Endothelial cell of umbilical vein (primary cell): ENCODE results near the gene PRLR. TPM values are rescaled to one million over a fixed set of nuclear protein-coding genes. Genes with fewer than 3 reads are reported as not detected.

ENCODE experiments used
- BruUV-seq: library from RNA; stranded (reverse); fragments of 400-500 nt; replicated peaks from 2 replicates; lab custom pipeline; 2021; lab: Mats Ljungman, UMichigan
- CTCF ChIA-PET: fragments of 300-600, 350-600 bp; sonication (Branson Sonifier 250); formaldehyde crosslinking; loops from one replicate; lab custom pipeline; 2021; ENCODE audit warnings: antibody characterized with exemption, inconsistent platforms; lab: Charles Lee
- POLR2A ChIA-PET: fragments of 300-600, 350-600 bp; sonication (Branson Sonifier 250); formaldehyde crosslinking; loops from one replicate; lab custom pipeline; 2021; ENCODE audit warnings: antibody characterized with exemption, inconsistent platforms; lab: Charles Lee
- DNase-seq: peaks from one replicate; pipeline ENCODE4 v3.0.0-alpha.2; 2011; ENCODE audit warnings: low read depth, low spot score
- FAIRE-seq: peaks from 2 replicates; lab custom pipeline; 2011; peaks lifted over from hg19 to GRCh38; lab: Jason Lieb, UNC
- H2AFZ ChIP-seq: 2 replicates; pipeline ENCODE4 v1.6.0; 2012; ENCODE audit warnings: low read depth, low read length, control low read depth, inconsistent platforms
- H3K27ac ChIP-seq: 2 replicates; pipeline ENCODE4 v1.5.1; 2011; ENCODE audit warnings: low read depth, mild to moderate bottlenecking, control low read depth, low read length, moderate library complexity; ENCODE audit not compliant: insufficient read depth
- H3K27me3 ChIP-seq, 2 experiments: 2 replicates each; pipeline versions ENCODE4 v1.6.0 to v1.6.1; 2011; ENCODE audit warnings: low read length in 2 of 2, mixed read lengths in 1 of 2; ENCODE audit not compliant: control insufficient read depth in 2 of 2, insufficient read depth in 2 of 2
- H3K36me3 ChIP-seq, 2 experiments: 2 replicates in 1 of 2; 3 replicates in 1 of 2; pipeline ENCODE4 v1.5.1; 2011; ENCODE audit warnings: low read length in 2 of 2, mild to moderate bottlenecking in 1 of 2, moderate library complexity in 1 of 2; ENCODE audit not compliant: control insufficient read depth in 2 of 2, insufficient read depth in 2 of 2; ENCODE audit errors: extremely low read depth in 1 of 2
- H3K4me1 ChIP-seq: 3 replicates; pipeline ENCODE4 v1.5.1; 2011; ENCODE audit warnings: mild to moderate bottlenecking, low read length; ENCODE audit not compliant: control insufficient read depth, insufficient read depth; ENCODE audit errors: extremely low read depth
- H3K4me2 ChIP-seq: 2 replicates; pipeline ENCODE4 v1.6.1; 2011; ENCODE audit warnings: low read length, control low read depth, mixed read lengths; ENCODE audit not compliant: insufficient read depth
- H3K4me3 ChIP-seq, 3 experiments: fragments of 200-600 bp in 1 of 3; sonication (generic), shearing (Covaris generic) in 1 of 3; replicated peaks in 1 of 3; 2 replicates each; pipeline ENCODE4 v1.5.1; 2011 to 2016; ENCODE audit warnings: control low read depth in 3 of 3, low read length in 3 of 3, mild to moderate bottlenecking in 2 of 3, inconsistent platforms in 1 of 3, low read depth in 1 of 3, moderate library complexity in 1 of 3; ENCODE audit not compliant: insufficient read depth in 1 of 3
- H3K79me2 ChIP-seq: 2 replicates; pipeline ENCODE4 v1.6.0; 2012; ENCODE audit warnings: low read length, inconsistent platforms; ENCODE audit not compliant: control insufficient read depth, insufficient read depth
- H3K9ac ChIP-seq: replicated peaks from 2 replicates; pipeline ENCODE3; 2011; ENCODE audit warnings: low read length, control low read depth; ENCODE audit not compliant: insufficient read depth; ENCODE audit errors: extremely low read depth
- H3K9me1 ChIP-seq: replicated peaks from 3 replicates; pipeline ENCODE4 v1.6.0; 2011; ENCODE audit warnings: mild to moderate bottlenecking, low read length; ENCODE audit not compliant: control insufficient read depth, insufficient read depth; ENCODE audit errors: extremely low read depth
- H3K9me3 ChIP-seq: replicated peaks from 2 replicates; pipeline ENCODE4 v1.5.1; 2012; ENCODE audit warnings: low read length, inconsistent platforms; ENCODE audit not compliant: control insufficient read depth, insufficient read depth
- H4K20me1 ChIP-seq: replicated peaks from 2 replicates; pipeline ENCODE3; 2011; ENCODE audit warnings: mild to moderate bottlenecking, low read length; ENCODE audit not compliant: control insufficient read depth, insufficient read depth; ENCODE audit errors: extremely low read depth
- EZH2 ChIP-seq: IDR thresholded peaks from 2 replicates; pipeline ENCODE4 v1.6.1; 2012; ENCODE audit warnings: borderline replicate concordance, low read depth, mild to moderate bottlenecking, moderate library complexity, low read length, inconsistent platforms; ENCODE audit not compliant: severe bottlenecking
- FOS ChIP-seq: IDR thresholded peaks from 2 replicates; pipeline ENCODE4 v1.6.1; 2011; ENCODE audit warnings: mild to moderate bottlenecking, low read length, moderate library complexity, borderline replicate concordance; ENCODE audit not compliant: insufficient read depth
- GATA2 ChIP-seq: IDR thresholded peaks from 2 replicates; pipeline ENCODE4 v1.7.0; 2011; ENCODE audit warnings: low read depth, mild to moderate bottlenecking, moderate library complexity, mixed read lengths, low read length; ENCODE audit not compliant: insufficient read length, insufficient read depth
- JUN ChIP-seq: IDR thresholded peaks from 2 replicates; pipeline ENCODE4 v1.6.1; 2011; ENCODE audit warnings: borderline replicate concordance, low read depth; ENCODE audit not compliant: insufficient read length, insufficient read depth
- MYC ChIP-seq: IDR thresholded peaks from one replicate; pipeline ENCODE4 v1.6.1; 2011; ENCODE audit warnings: mild to moderate bottlenecking, low read depth, low read length
- POLR2A ChIP-seq: IDR thresholded peaks from 2 replicates; pipeline ENCODE4 v1.6.1; 2012; ENCODE audit warnings: low read depth, mild to moderate bottlenecking, control low read depth, low read length
- POLR2AphosphoS5 ChIP-seq: IDR thresholded peaks from 2 replicates; pipeline ENCODE4 v1.6.1; 2012; ENCODE audit warnings: low read depth, mild to moderate bottlenecking, control low read depth, low read length, moderate library complexity; ENCODE audit not compliant: insufficient read depth
- dilution Hi-C: fragments of 300-500 bp; cut with MboI; formaldehyde crosslinking; loops from one replicate; pipeline ENCODE4 v1.15.0; 2019; ENCODE audit warnings: low sequenced_read_pairs; ENCODE audit not compliant: extremely low pct_ligation_motif_present
- intact Hi-C: fragments of 100-400 bp; cut with micrococcal nuclease; formaldehyde crosslinking; loops from one replicate; pipeline ENCODE4 v1.10.0; 2022
- polyA plus RNA-seq, 4 experiments: library from polyadenylated mRNA; depleted of rRNA in 3 of 4; stranded (reverse) in 3 of 4; unstranded in 1 of 4; fragments of >200 nt; gene quantifications; 2 replicates each; pipeline versions ENCODE4 v1.2.1 to v1.2.3, GENCODE V29; 2011 to 2012; ENCODE audit warnings: missing spikeins in 1 of 4
- total RNA-seq: library from RNA; stranded (reverse); gene quantifications from 2 replicates; pipeline ENCODE4 v1.2.3, GENCODE V29; 2021
- TF ChIP-seq, protein P1 (sequence below): IDR thresholded peaks from 2 replicates; pipeline ENCODE4 v1.6.1; 2011; ENCODE audit not compliant: insufficient read depth, insufficient read length
- TF ChIP-seq, protein P2 (sequence below), 2 donors: IDR thresholded peaks; 1 replicate in 1 of 2; 2 replicates in 1 of 2; pipeline ENCODE4 v1.5.1; 2011; ENCODE audit warnings: low read length in 2 of 2, mild to moderate bottlenecking in 2 of 2, moderate library complexity in 2 of 2, control low read depth in 1 of 2, inconsistent platforms in 1 of 2, low read depth in 1 of 2; ENCODE audit not compliant: insufficient read depth in 1 of 2; ENCODE audit errors: extremely low read depth in 1 of 2

Gene PRLR
- total and polyA plus RNA-seq, 2 donors (not counting 3 experiments of a cell fraction or from before 2014, with no cell fraction given), result not detected

- FAIRE-seq, result no peak
- POLR2A ChIA-PET, result no interaction called here
Observed at GRCh38 chr5:35067985-35068384, 162.3 kb downstream of the PRLR start.

More at GRCh38 chr5:35067985-35068384, 162.3 kb downstream of the PRLR start:
- no peaks in the 10 kb centered on the region for H3K27me3 ChIP-seq
- no peak overlapping the region for H3K4me2 ChIP-seq
- no peak for DNase-seq
- no peaks in the 10 kb centered on the region for H3K36me3 ChIP-seq
- H3K9me1 ChIP-seq, result no peaks in the 10 kb centered on the region
- H3K9me3 ChIP-seq, result no peaks in the 10 kb centered on the region
- H4K20me1 ChIP-seq, result no peaks in the 10 kb centered on the region
- TF ChIP-seq FOS (no peak), POLR2AphosphoS5 (no peak), EZH2 (no peak), JUN (no peak), GATA2 (no peak), POLR2A (no peak), MYC (no peak)
- TF ChIP-seq, protein P1, sequence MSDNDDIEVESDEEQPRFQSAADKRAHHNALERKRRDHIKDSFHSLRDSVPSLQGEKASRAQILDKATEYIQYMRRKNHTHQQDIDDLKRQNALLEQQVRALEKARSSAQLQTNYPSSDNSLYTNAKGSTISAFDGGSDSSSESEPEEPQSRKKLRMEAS, result no peak
- TF ChIP-seq, protein P2, sequence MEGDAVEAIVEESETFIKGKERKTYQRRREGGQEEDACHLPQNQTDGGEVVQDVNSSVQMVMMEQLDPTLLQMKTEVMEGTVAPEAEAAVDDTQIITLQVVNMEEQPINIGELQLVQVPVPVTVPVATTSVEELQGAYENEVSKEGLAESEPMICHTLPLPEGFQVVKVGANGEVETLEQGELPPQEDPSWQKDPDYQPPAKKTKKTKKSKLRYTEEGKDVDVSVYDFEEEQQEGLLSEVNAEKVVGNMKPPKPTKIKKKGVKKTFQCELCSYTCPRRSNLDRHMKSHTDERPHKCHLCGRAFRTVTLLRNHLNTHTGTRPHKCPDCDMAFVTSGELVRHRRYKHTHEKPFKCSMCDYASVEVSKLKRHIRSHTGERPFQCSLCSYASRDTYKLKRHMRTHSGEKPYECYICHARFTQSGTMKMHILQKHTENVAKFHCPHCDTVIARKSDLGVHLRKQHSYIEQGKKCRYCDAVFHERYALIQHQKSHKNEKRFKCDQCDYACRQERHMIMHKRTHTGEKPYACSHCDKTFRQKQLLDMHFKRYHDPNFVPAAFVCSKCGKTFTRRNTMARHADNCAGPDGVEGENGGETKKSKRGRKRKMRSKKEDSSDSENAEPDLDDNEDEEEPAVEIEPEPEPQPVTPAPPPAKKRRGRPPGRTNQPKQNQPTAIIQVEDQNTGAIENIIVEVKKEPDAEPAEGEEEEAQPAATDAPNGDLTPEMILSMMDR (IDR thresholded peaks at IDR 0.05; ENCODE audit: extremely low read depth in 1 of 2, insufficient read depth in 1 of 2, low read depth in 1 of 2, low read length in 2 of 2), result no peak
- CTCF ChIA-PET, result no interaction called here
- intact Hi-C loops, result no loop called here
- H3K9ac ChIP-seq, result no peak overlapping the region
- BruUV-seq, result no TSS peak
- dilution Hi-C loops, result no loop called here
- H3K4me1 ChIP-seq, result no peaks in the 10 kb centered on the region
- no peaks in the 10 kb centered on the region for H3K79me2 ChIP-seq
- no peak overlapping the region for H3K4me3 ChIP-seq
- no peak overlapping the region for H2AFZ ChIP-seq
- no peak overlapping the region for H3K27ac ChIP-seq
